Neural crest cell (in vitro differentiated cells): ENCODE results near the gene ARNT2. TPM values are rescaled to one million over a fixed set of nuclear protein-coding genes. Genes with fewer than 3 reads are reported as not detected.

Experiments used
- DNase-seq: peaks from one replicate; pipeline ENCODE4 v3.0.0; 2021; ENCODE audit warnings: low read depth, mixed read lengths, low spot score
- H3K27ac Mint-ChIP-seq: one replicate; pipeline ENCODE4 v1.8.0; 2021; ENCODE audit warnings: mild to moderate bottlenecking, mixed read lengths; ENCODE audit not compliant: unreplicated experiment
- H3K27me3 Mint-ChIP-seq: 2 replicates; pipeline ENCODE4 v1.8.0; 2021; ENCODE audit warnings: low read depth, mild to moderate bottlenecking, mixed read lengths
- H3K36me3 Mint-ChIP-seq: 2 replicates; pipeline ENCODE4 v1.8.0; 2021; ENCODE audit warnings: low read depth, mild to moderate bottlenecking, mixed read lengths
- H3K4me1 Mint-ChIP-seq: 2 replicates; pipeline ENCODE4 v1.8.0; 2021; ENCODE audit warnings: mixed read lengths
- H3K4me3 Mint-ChIP-seq: one replicate; pipeline ENCODE4 v1.8.0; 2021; ENCODE audit warnings: mild to moderate bottlenecking, mixed read lengths
- H3K9me3 Mint-ChIP-seq: 2 replicates; pipeline ENCODE4 v1.8.0; 2021; ENCODE audit warnings: mixed read lengths
- total RNA-seq: library from RNA; stranded (reverse); gene quantifications from 2 replicates; pipeline ENCODE4 v1.2.1, GENCODE V29; 2021
- TF ChIP-seq, protein P1 (sequence below): fragments of 200-600 bp; sonication (generic); conservative IDR thresholded peaks from 2 replicates; pipeline ENCODE4 v1.5.0; 2021; ENCODE audit warnings: antibody characterized with exemption, mild to moderate bottlenecking

The ARNT2 gene
- total RNA-seq, 1 donor from 2014 or later = 58.3 TPM

DNA sequence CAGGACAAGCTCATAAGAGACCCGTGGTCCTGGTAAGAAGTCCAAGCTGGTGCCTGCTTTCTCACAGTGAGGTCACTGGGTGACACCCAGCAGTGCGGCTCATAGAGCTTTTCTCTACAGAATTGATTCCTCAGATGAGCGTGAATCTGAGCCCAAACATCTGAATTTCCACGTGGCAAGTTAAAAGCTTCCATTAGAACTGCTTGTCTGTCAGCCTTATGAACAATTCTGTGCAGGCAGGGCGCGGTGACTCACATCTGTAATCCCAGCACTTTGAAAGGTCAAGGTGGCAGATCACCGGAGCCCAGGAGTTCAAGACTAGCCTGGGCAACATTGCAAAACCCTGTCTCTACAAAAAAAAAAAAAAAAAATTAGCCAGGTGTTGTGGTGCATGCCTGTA lies 177.8 kb downstream of the ARNT2 start:
- Mint-ChIP-seq H3K27me3 (no peaks in the 10 kb centered on the region), H3K4me1 (no peaks in the 10 kb centered on the region), H3K9me3 (no peaks in the 10 kb centered on the region), H3K4me3 (no peak overlapping the region), H3K27ac (no peak overlapping the region), H3K36me3 (peaks cover 11% of the 10 kb centered on the region)
- TF ChIP-seq, protein P1, sequence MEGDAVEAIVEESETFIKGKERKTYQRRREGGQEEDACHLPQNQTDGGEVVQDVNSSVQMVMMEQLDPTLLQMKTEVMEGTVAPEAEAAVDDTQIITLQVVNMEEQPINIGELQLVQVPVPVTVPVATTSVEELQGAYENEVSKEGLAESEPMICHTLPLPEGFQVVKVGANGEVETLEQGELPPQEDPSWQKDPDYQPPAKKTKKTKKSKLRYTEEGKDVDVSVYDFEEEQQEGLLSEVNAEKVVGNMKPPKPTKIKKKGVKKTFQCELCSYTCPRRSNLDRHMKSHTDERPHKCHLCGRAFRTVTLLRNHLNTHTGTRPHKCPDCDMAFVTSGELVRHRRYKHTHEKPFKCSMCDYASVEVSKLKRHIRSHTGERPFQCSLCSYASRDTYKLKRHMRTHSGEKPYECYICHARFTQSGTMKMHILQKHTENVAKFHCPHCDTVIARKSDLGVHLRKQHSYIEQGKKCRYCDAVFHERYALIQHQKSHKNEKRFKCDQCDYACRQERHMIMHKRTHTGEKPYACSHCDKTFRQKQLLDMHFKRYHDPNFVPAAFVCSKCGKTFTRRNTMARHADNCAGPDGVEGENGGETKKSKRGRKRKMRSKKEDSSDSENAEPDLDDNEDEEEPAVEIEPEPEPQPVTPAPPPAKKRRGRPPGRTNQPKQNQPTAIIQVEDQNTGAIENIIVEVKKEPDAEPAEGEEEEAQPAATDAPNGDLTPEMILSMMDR = no peak
- no peak for DNase-seq

DNA sequence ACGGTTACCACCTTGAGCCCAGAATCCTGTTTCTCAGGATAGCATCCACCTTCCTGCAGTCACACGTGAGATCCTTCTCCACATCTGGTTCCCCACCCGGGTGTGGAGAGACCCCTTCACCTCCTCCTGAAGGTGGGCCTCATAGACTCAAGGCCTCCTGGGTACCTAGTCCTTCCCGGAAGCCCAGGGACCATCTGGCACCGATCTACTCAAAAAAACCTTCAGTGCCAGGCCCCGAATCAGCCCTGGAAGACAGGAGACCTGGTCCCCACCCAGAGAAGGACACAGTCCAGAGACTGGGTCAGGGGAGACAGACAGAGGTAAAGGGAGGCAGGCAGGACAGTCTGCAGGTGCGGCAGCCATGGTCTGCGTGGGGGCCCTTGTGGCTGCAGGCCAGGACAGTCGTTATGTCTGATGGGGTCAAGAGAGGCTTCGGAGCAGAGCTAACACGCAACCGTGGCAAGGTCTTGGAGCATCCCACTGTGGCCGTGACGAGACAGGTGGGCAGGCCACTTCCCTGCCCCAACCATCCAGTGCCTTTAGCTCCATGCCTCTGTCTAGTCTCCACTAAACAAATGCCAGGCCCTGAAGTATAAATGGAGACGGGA lies 178.7 kb downstream of the ARNT2 start:
- Mint-ChIP-seq H3K27ac (peak overlapping the region; percentile 83), H3K4me3 (no peak overlapping the region), H3K4me1 (no peaks in the 10 kb centered on the region), H3K36me3 (peaks cover 12% of the 10 kb centered on the region), H3K27me3 (no peaks in the 10 kb centered on the region), H3K9me3 (no peaks in the 10 kb centered on the region)
- DNase-seq = no peak
- TF ChIP-seq, protein P1 = no peak

DNA sequence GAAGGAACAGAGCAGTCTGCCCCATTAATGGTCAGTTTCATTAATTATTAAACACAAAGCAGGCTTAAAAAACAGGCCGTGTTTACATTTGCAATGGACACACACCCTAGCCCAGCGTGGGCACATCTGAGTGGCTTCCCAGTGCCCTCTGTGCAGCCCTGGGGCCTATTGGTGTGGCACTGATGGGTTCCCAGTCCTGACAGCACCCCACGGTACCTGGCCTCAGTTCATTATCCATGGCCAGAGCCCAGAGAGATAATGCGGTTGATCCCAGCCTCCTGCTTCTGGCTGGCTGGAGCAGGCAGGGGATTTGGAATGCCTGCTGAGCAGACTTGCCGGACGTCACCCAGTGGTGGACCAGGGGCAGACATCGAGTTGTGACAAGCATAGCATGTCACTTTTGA lies 180.4 kb downstream of the ARNT2 start:
- peaks cover 21% of the 10 kb centered on the region for H3K36me3 Mint-ChIP-seq
- H3K4me1 Mint-ChIP-seq = no peaks in the 10 kb centered on the region
- H3K4me3 Mint-ChIP-seq = no peak overlapping the region
- no peaks in the 10 kb centered on the region for H3K27me3 Mint-ChIP-seq
- no peaks in the 10 kb centered on the region for H3K9me3 Mint-ChIP-seq
- peak overlapping the region; percentile 90 for H3K27ac Mint-ChIP-seq
- DNase-seq = no peak
- TF ChIP-seq, protein P1 = no peak

DNA sequence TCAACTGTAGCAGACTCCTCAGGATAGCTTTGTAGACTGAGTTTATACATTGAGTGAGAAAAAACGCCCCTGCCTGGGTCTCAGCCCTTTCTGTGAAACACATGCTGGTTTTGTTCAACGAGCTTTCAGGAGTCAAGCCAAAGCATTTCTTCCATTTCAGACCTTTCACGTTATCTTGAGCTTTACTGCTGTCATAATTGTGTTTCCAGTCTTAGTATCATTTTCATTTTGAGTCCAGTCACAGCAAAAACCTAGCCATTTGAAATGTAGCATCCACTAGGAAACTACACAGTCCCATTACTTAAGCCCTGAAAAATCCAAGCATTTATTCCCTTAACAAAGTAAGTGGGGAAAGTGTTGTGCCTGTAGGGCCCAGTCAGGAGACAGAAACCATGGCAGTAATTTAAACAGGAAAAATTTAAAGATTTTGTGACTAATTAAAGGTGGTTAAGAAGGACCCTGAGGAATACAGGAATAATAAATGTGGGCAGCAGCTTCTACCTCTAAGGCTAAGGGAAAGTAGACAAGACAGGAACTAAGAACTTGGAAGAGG lies 180.9 kb downstream of the ARNT2 start:
- TF ChIP-seq, protein P1 = no peak
- Mint-ChIP-seq H3K27ac (no peak overlapping the region), H3K4me3 (no peak overlapping the region), H3K9me3 (no peaks in the 10 kb centered on the region), H3K27me3 (no peaks in the 10 kb centered on the region), H3K4me1 (no peaks in the 10 kb centered on the region), H3K36me3 (peaks cover 21% of the 10 kb centered on the region)
- no peak for DNase-seq

DNA sequence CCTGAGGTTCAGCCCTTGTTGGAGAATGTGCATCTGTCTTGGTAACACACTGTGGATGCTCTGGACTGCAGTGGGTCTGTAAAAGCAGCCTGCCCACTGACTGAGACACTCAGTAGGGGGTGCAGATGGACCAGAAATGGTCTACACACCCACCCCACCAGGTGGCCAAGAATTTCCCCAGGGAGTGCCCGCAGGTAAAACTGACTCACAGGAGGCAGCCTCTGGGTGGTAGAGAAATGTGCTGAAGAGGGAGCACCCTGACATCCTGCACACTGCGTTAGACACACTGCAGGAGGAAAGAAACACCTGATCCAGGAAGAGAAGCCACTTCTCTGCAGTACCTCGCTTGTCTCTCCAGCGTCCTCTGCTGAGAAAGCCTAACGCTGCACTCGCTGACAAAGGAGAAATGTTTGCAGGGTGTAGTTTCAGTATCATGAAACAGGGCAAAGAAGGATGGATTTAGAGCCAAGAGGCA lies 181.4 kb downstream of the ARNT2 start:
- H3K4me1 Mint-ChIP-seq = no peaks in the 10 kb centered on the region
- no peak overlapping the region for H3K27ac Mint-ChIP-seq

More for the DNA sequence above, 181.4 kb downstream of the ARNT2 start:
- Mint-ChIP-seq H3K27me3 (no peaks in the 10 kb centered on the region), H3K9me3 (no peaks in the 10 kb centered on the region), H3K36me3 (peaks cover 21% of the 10 kb centered on the region), H3K4me3 (no peak overlapping the region)
- DNase-seq = no peak
- TF ChIP-seq, protein P1 = no peak
